Activated gamma-delta T cell (primary cell): ENCODE data around the gene EBPL.
"Not testable (repeated sequence)": the region's sequence is repeated elsewhere in the genome, so short reads cannot be mapped to it uniquely, and the experiment has no call there.

ENCODE experiments used
- DNase-seq: peaks from one replicate; lab custom pipeline; 2025; lab: John Stamatoyannopoulos, UW
- total RNA-seq, 2 donors: gene quantifications; one replicate each; lab custom pipeline; 2026; lab: John Stamatoyannopoulos, UW

EBPL gene
- total RNA-seq: 3.6 to 3.8 reads per million in 2 donors

GRCh38 chr13:49690995-49691784 is at the start of gene EBPL:
Gene EBPL (minus strand): TSS chr13:49691486. CDS start chr13:49691424, 62 bp downstream.
- peak; percentile 79 for DNase-seq

- no peak for DNase-seq
Measured at GRCh38 chr13:49740870-49741269, 49.6 kb upstream of the EBPL start.

- no peak for DNase-seq
Measured at GRCh38 chr13:49739498-49740187, 48.4 kb upstream of the EBPL start.

- DNase-seq: no peak
Measured at GRCh38 chr13:49733181-49733951, 42.1 kb upstream of the EBPL start.

GRCh38 chr13:49731766-49732165 is 40.5 kb upstream of the EBPL start:
- no peak for DNase-seq

- no peak for DNase-seq
Measured at GRCh38 chr13:49716615-49717014, 25.3 kb upstream of the EBPL start.

- no peak for DNase-seq
Measured at GRCh38 chr13:49714757-49715156, 23.5 kb upstream of the EBPL start.

GRCh38 chr13:49711218-49711863 is 20.1 kb upstream of the EBPL start:
- no peak for DNase-seq

GRCh38 chr13:49704264-49704663 is 13.0 kb upstream of the EBPL start:
- DNase-seq: not testable (repeated sequence)

GRCh38 chr13:49701491-49701890 is 10.2 kb upstream of the EBPL start:
- no peak for DNase-seq

GRCh38 chr13:49697468-49697867 is 6.2 kb upstream of the EBPL start:
- no peak for DNase-seq

GRCh38 chr13:49694446-49694845 is 3.2 kb upstream of the EBPL start:
- no peak for DNase-seq

GRCh38 chr13:49693877-49694276 is 2.6 kb upstream of the EBPL start:
- no peak for DNase-seq

- DNase-seq: no peak
Measured at GRCh38 chr13:49693191-49693733, 2.0 kb upstream of the EBPL start.

- DNase-seq: no peak
Measured at GRCh38 chr13:49690133-49690994, 922 bp downstream of the EBPL start.

GRCh38 chr13:49683489-49683888 is 7.8 kb downstream of the EBPL start:
- DNase-seq: no peak

GRCh38 chr13:49681842-49682435 is 9.3 kb downstream of the EBPL start:
- DNase-seq: no peak

GRCh38 chr13:49679246-49679645 is 12.0 kb downstream of the EBPL start:
- no peak for DNase-seq

GRCh38 chr13:49678191-49678914 is 12.9 kb downstream of the EBPL start:
- DNase-seq: peak; percentile 7
